IMR-90 (cell line): Measurements from ENCODE around the gene IFIT1B. TPM values are rescaled to one million over a fixed set of nuclear protein-coding genes. Genes with fewer than 3 reads are reported as not detected.

Experiments
- ATAC-seq: fragments of 200-7000 bp; cut with Tn5 transposase; 2 replicates; pipeline ENCODE4 v1.9.1; 2020; ENCODE audit warnings: low read depth, mild to moderate bottlenecking, moderate library complexity
- BruUV-seq: library from RNA; stranded (reverse); fragments of 400-500 nt; replicated peaks from 2 replicates; lab custom pipeline; 2021; lab: Mats Ljungman, UMichigan
- CTCF ChIA-PET: fragments of 300-600 bp; formaldehyde crosslinking; extraction: SDS; loops from one replicate; lab custom pipeline; 2021; ENCODE audit warnings: antibody characterized with exemption; lab: Yijun Ruan, JAX
- POLR2A ChIA-PET: fragments of 300-600 bp; sonication (Branson Sonifier 250); formaldehyde crosslinking; loops from one replicate; lab custom pipeline; 2022; ENCODE audit warnings: antibody characterized with exemption; ENCODE audit not compliant: unreplicated experiment; lab: Charles Lee
- DNase-seq: peaks from one replicate; pipeline ENCODE4 v3.0.0; 2013
- H2AFZ ChIP-seq: replicated peaks from 2 replicates; pipeline ENCODE3; 2013; ENCODE audit warnings: low read length, mild to moderate bottlenecking; ENCODE audit not compliant: poor library complexity
- H2AK5ac ChIP-seq: 2 replicates; pipeline ENCODE4 v1.6.1; 2013; ENCODE audit warnings: low read depth, low read length, inconsistent platforms
- H2AK9ac ChIP-seq: replicated peaks from 2 replicates; pipeline ENCODE3; 2013; ENCODE audit warnings: mild to moderate bottlenecking, low read depth, low read length, moderate library complexity; ENCODE audit not compliant: poor library complexity
- H2BK120ac ChIP-seq: 2 replicates; pipeline ENCODE4 v1.6.1; 2013; ENCODE audit warnings: low read depth, low read length, inconsistent platforms
- H2BK15ac ChIP-seq: 3 replicates; pipeline ENCODE4 v1.6.1; 2013; ENCODE audit warnings: low read depth, low read length, inconsistent platforms
- H2BK20ac ChIP-seq: 2 replicates; pipeline ENCODE4 v1.6.1; 2013; ENCODE audit warnings: low read depth, mild to moderate bottlenecking, inconsistent platforms, low read length, moderate library complexity
- H2BK5ac ChIP-seq: 2 replicates; pipeline ENCODE4 v1.6.1; 2013; ENCODE audit warnings: mild to moderate bottlenecking, low read depth, low read length, inconsistent platforms; ENCODE audit not compliant: poor library complexity, severe bottlenecking
- H3K14ac ChIP-seq: replicated peaks from 2 replicates; pipeline ENCODE4 v1.6.1; 2013; ENCODE audit warnings: low read depth, low read length, inconsistent platforms
- H3K18ac ChIP-seq: 2 replicates; pipeline ENCODE4 v1.6.1; 2013; ENCODE audit warnings: low read depth, low read length, control low read depth
- H3K23ac ChIP-seq: 2 replicates; pipeline ENCODE4 v1.6.1; 2013; ENCODE audit warnings: low read depth, low read length, inconsistent platforms
- H3K27ac ChIP-seq: 2 replicates; pipeline ENCODE4 v1.5.1; 2013; ENCODE audit warnings: mild to moderate bottlenecking, control low read depth, low read length; ENCODE audit not compliant: insufficient read depth
- H3K27me3 ChIP-seq: 2 replicates; pipeline ENCODE4 v1.6.1; 2013; ENCODE audit warnings: low read length; ENCODE audit not compliant: control insufficient read depth, insufficient read depth
- H3K36me3 ChIP-seq: 2 replicates; pipeline ENCODE4 v1.6.1; 2013; ENCODE audit warnings: low read length, mixed read lengths; ENCODE audit not compliant: control insufficient read depth, insufficient read depth
- H3K4ac ChIP-seq: 2 replicates; pipeline ENCODE4 v1.6.1; 2013; ENCODE audit warnings: low read depth, low read length, inconsistent platforms
- H3K4me1 ChIP-seq: 2 replicates; pipeline ENCODE4 v1.6.1; 2013; ENCODE audit warnings: low read length, mixed read lengths; ENCODE audit not compliant: control insufficient read depth, insufficient read depth
- H3K4me2 ChIP-seq: 2 replicates; pipeline ENCODE4 v1.6.1; 2013; ENCODE audit warnings: low read depth, mild to moderate bottlenecking, control low read depth, low read length, moderate library complexity
- H3K4me3 ChIP-seq: 2 replicates; pipeline ENCODE4 v1.5.1; 2013; ENCODE audit warnings: low read depth, mild to moderate bottlenecking, control low read depth, low read length, moderate library complexity; ENCODE audit not compliant: insufficient read depth
- H3K56ac ChIP-seq: 2 replicates; pipeline ENCODE4 v1.6.1; 2013; ENCODE audit warnings: low read length, inconsistent platforms; ENCODE audit not compliant: insufficient read depth; ENCODE audit errors: extremely low read depth
- H3K79me1 ChIP-seq, 2 experiments: 2 replicates each; pipeline ENCODE4 v1.6.1; 2013; ENCODE audit warnings: low read length in 2 of 2, inconsistent platforms in 1 of 2, low read depth in 1 of 2
- H3K9ac ChIP-seq: 2 replicates; pipeline ENCODE4 v1.6.1; 2013; ENCODE audit warnings: low read depth, low read length, control low read depth
- H3K9me1 ChIP-seq: 2 replicates; pipeline ENCODE4 v1.6.1; 2013; ENCODE audit warnings: low read length, inconsistent platforms; ENCODE audit not compliant: insufficient read depth
- H3K9me3 ChIP-seq: 2 replicates; pipeline ENCODE4 v1.6.1; 2013; ENCODE audit warnings: low read length; ENCODE audit not compliant: control insufficient read depth, insufficient read depth
- H4K20me1 ChIP-seq: 2 replicates; pipeline ENCODE4 v1.6.1; 2013; ENCODE audit warnings: low read length, inconsistent platforms; ENCODE audit not compliant: insufficient read depth
- H4K5ac ChIP-seq: 2 replicates; pipeline ENCODE4 v1.6.1; 2013; ENCODE audit warnings: mild to moderate bottlenecking, low read depth, low read length, control low read depth
- H4K8ac ChIP-seq, 2 experiments: 2 replicates each; pipeline ENCODE4 v1.6.1; 2013; ENCODE audit warnings: low read depth in 2 of 2, low read length in 2 of 2, control low read depth in 1 of 2, inconsistent platforms in 1 of 2
- H4K91ac ChIP-seq: 2 replicates; pipeline ENCODE4 v1.6.1; 2013; ENCODE audit warnings: low read depth, low read length, inconsistent platforms; ENCODE audit not compliant: insufficient read depth
- BHLHE40 ChIP-seq: fragments of 150-350 bp; IDR thresholded peaks from 2 replicates; pipeline ENCODE4 v1.6.1; 2016; ENCODE audit warnings: mild to moderate bottlenecking, low read depth, low read length
- CEBPB ChIP-seq: IDR thresholded peaks from 2 replicates; pipeline ENCODE4 v1.6.1; 2012; ENCODE audit warnings: low read depth, low read length, improper control_type of control experiment
- MAFK ChIP-seq: IDR thresholded peaks from 2 replicates; pipeline ENCODE4 v1.6.1; 2012; ENCODE audit warnings: low read depth, low read length, improper control_type of control experiment
- POLR2A ChIP-seq: IDR thresholded peaks from 2 replicates; pipeline ENCODE4 v1.6.1; 2012; ENCODE audit warnings: mild to moderate bottlenecking, low read depth, low read length
- RFX5 ChIP-seq: IDR thresholded peaks from 2 replicates; pipeline ENCODE4 v1.8.0; 2012; ENCODE audit warnings: low read depth, mild to moderate bottlenecking, low read length, moderate library complexity
- USF2 ChIP-seq: fragments of 150-350 bp; IDR thresholded peaks from 2 replicates; pipeline ENCODE4 v1.6.1; 2017; ENCODE audit warnings: mild to moderate bottlenecking, antibody characterized with exemption, low read length, low read depth
- WGBS, 2 experiments: methylation state at CpG; one replicate each; pipeline versions ENCODE4 v1.1.5 to v1.1.7; 2013; ENCODE audit warnings: missing lambda C conversion rate in 2 of 2; ENCODE audit not compliant: insufficient read length in 1 of 2; ENCODE audit errors: extremely low coverage in 2 of 2; 5-methylcytosine and 5-hydroxymethylcytosine counted together
- dilution Hi-C: fragments of 300-500 bp; cut with HindIII; formaldehyde crosslinking; loops from one replicate; pipeline ENCODE4 v1.14.3; 2018; ENCODE audit warnings: low sequenced_read_pairs; ENCODE audit not compliant: unreplicated experiment
- in situ Hi-C: fragments of 300-500 bp; cut with MboI; formaldehyde crosslinking; loops from 3 replicates; pipeline ENCODE4 v1.14.3; 2019; ENCODE audit warnings: low sequenced_read_pairs, inconsistent platforms, mixed read lengths
- intact Hi-C: fragments of 100-400 bp; cut with micrococcal nuclease; formaldehyde crosslinking; loops from 2 replicates; pipeline ENCODE4 v1.10.0; 2022
- polyA plus RNA-seq, 3 experiments: library from polyadenylated mRNA; depleted of rRNA; stranded (reverse); fragments of >200 nt; gene quantifications; 2 replicates each; pipeline ENCODE4 v1.2.3, GENCODE V29; 2012; ENCODE audit warnings: low replicate concordance in 1 of 3
- total RNA-seq: library from RNA; depleted of rRNA; stranded (reverse); fragments of >200 nt; gene quantifications from 2 replicates; pipeline ENCODE4 v1.2.3, GENCODE V29; 2012

Gene IFIT1B
- total and polyA plus RNA-seq, 2 of the 4 experiments (the other 2 are of a cell fraction), result not detected

GRCh38 chr10:89425000-89425399, 47.1 kb downstream of the IFIT1B start:
- Histone ChIP-seq H3K56ac (no peak overlapping the region), H3K14ac (no peak overlapping the region), H2AK5ac (no peak overlapping the region), H3K36me3 (no peaks in the 10 kb centered on the region), H3K27ac (no peak overlapping the region), H3K4ac (no peak overlapping the region), H3K4me2 (no peak overlapping the region), H2BK15ac (no peak overlapping the region), H2BK120ac (no peak overlapping the region), H2BK5ac (no peak overlapping the region), H3K4me1 (peaks cover 15% of the 10 kb centered on the region), H4K91ac (no peak overlapping the region), H3K4me3 (no peak overlapping the region), H2AK9ac (no peak overlapping the region), H3K27me3 (no peaks in the 10 kb centered on the region), H3K23ac (no peak overlapping the region), H4K5ac (no peak overlapping the region), H2BK20ac (no peak overlapping the region), H4K8ac (no peak overlapping the region), H3K9ac (no peak overlapping the region), H3K79me1 (no peaks in the 10 kb centered on the region; a peak in 1 of 4 replicates), H3K9me1 (peaks cover 7% of the 10 kb centered on the region), H2AFZ (no peak overlapping the region), H3K18ac (no peak overlapping the region), H4K20me1 (no peaks in the 10 kb centered on the region), H3K9me3 (no peaks in the 10 kb centered on the region)
- DNase-seq (no peak), ATAC-seq (no peak)
- in situ Hi-C loops, result loop anchor here (5.0 to 25.0 kb wide), 3 partner anchors 137 to 1437 kb away; partner anchors contain the start of genes HTR7 and RPP30
- intact Hi-C loops, result loop anchor here (10.0 kb wide), 3 partner anchors 850 to 1440 kb away; no protein-coding TSS in a partner anchor
- BruUV-seq, result no TSS peak
- CTCF ChIA-PET, result no interaction called here
- no CpG with 5 or more reads among the region's 5 CpGs for WGBS, 2 experiments
- dilution Hi-C loops, result no loop called here
- TF ChIP-seq POLR2A, result no peak
- TF ChIP-seq RFX5, result no peak
- TF ChIP-seq BHLHE40, result no peak
- TF ChIP-seq MAFK, result no peak
- no peak for TF ChIP-seq USF2
- no peak for TF ChIP-seq CEBPB
- POLR2A ChIA-PET, result no interaction called here
